ENCODE measurements around the gene FRAS1. TPM values are rescaled to one million over a fixed set of nuclear protein-coding genes. Genes with fewer than 3 reads are reported as not detected.
"Not testable (repeated sequence)": the region's sequence is repeated elsewhere in the genome, so short reads cannot be mapped to it uniquely, and the experiment has no call there.

The FRAS1 gene
- total RNA-seq, 1 donor from 2014 or later, result 24.6 TPM

GRCh38 chr4:78493731-78494130 is 436.6 kb downstream of the FRAS1 start:
- no peak for FAIRE-seq
- no peak for DNase-seq (ENCODE audit: low read depth)
- Mint-ChIP-seq H3K9me3 (ENCODE audit: unreplicated experiment) (no peaks in the 10 kb centered on the region), H3K4me1 (ENCODE audit: low read depth, unreplicated experiment) (no peaks in the 10 kb centered on the region), H3K27me3 (ENCODE audit: low read depth, unreplicated experiment) (no peaks in the 10 kb centered on the region), H3K4me3 (ENCODE audit: unreplicated experiment) (no peak overlapping the region), H3K27ac (ENCODE audit: unreplicated experiment) (no peak overlapping the region), H3K36me3 (ENCODE audit: low read depth, unreplicated experiment) (peaks cover 10% of the 10 kb centered on the region)
- no peak overlapping the region for H3K4me3 ChIP-seq (ENCODE audit: insufficient read depth, low read depth, low read length)
- no peaks in the 10 kb centered on the region for H3K79me2 ChIP-seq (ENCODE audit: insufficient read depth, low read length)
- no peak overlapping the region for H3K9ac ChIP-seq (ENCODE audit: low read length)
- no peaks in the 10 kb centered on the region for H4K20me1 ChIP-seq (ENCODE audit: insufficient read depth, low read length)
- H3K4me2 ChIP-seq (ENCODE audit: low read length), result no peak overlapping the region
- H3K9me3 ChIP-seq (ENCODE audit: insufficient read depth, low read depth, low read length), result no peaks in the 10 kb centered on the region
- H3K27me3 ChIP-seq (ENCODE audit: insufficient read depth, low read length), result no peaks in the 10 kb centered on the region
- no peaks in the 10 kb centered on the region for H3K36me3 ChIP-seq (ENCODE audit: insufficient read depth, low read length)
- H3K4me1 ChIP-seq (ENCODE audit: insufficient read depth, low read length), result no peaks in the 10 kb centered on the region
- H3K27ac ChIP-seq (ENCODE audit: low read depth, low read length), result no peak overlapping the region
- H2AFZ ChIP-seq (ENCODE audit: low read depth, low read length), result no peak overlapping the region
- TF ChIP-seq CTCF (IDR thresholded peaks at IDR 0.05; ENCODE audit: insufficient read depth, low read depth, low read length) (no peak), EZH2 (IDR thresholded peaks at IDR 0.05; ENCODE audit: insufficient read depth, low read length) (no peak)

- H3K36me3 Mint-ChIP-seq (ENCODE audit: low read depth, unreplicated experiment), result peaks cover 5% of the 10 kb centered on the region
- Histone ChIP-seq H3K4me2 (ENCODE audit: low read length) (no peak overlapping the region), H3K79me2 (ENCODE audit: insufficient read depth, low read length) (no peaks in the 10 kb centered on the region), H3K27ac (ENCODE audit: low read depth, low read length) (no peak overlapping the region), H3K9me3 (ENCODE audit: insufficient read depth, low read depth, low read length) (no peaks in the 10 kb centered on the region), H3K4me1 (ENCODE audit: insufficient read depth, low read length) (no peaks in the 10 kb centered on the region), H3K36me3 (ENCODE audit: insufficient read depth, low read length) (no peaks in the 10 kb centered on the region), H3K9ac (ENCODE audit: low read length) (no peak overlapping the region), H2AFZ (ENCODE audit: low read depth, low read length) (no peak overlapping the region), H3K27me3 (ENCODE audit: insufficient read depth, low read length) (no peaks in the 10 kb centered on the region), H4K20me1 (ENCODE audit: insufficient read depth, low read length) (no peaks in the 10 kb centered on the region), H3K4me3 (ENCODE audit: insufficient read depth, low read depth, low read length) (no peak overlapping the region)
- TF ChIP-seq CTCF (IDR thresholded peaks at IDR 0.05; ENCODE audit: insufficient read depth, low read depth, low read length), result no peak
- TF ChIP-seq EZH2 (IDR thresholded peaks at IDR 0.05; ENCODE audit: insufficient read depth, low read length), result no peak
- peaks cover 1% of the 10 kb centered on the region for H3K9me3 Mint-ChIP-seq (ENCODE audit: unreplicated experiment)
- no peak overlapping the region for H3K27ac Mint-ChIP-seq (ENCODE audit: unreplicated experiment)
- DNase-seq (ENCODE audit: low read depth) (no peak), FAIRE-seq (peak; percentile 32)
- H3K4me1 Mint-ChIP-seq (ENCODE audit: low read depth, unreplicated experiment), result no peaks in the 10 kb centered on the region
- no peak overlapping the region for H3K4me3 Mint-ChIP-seq (ENCODE audit: unreplicated experiment)
- no peaks in the 10 kb centered on the region for H3K27me3 Mint-ChIP-seq (ENCODE audit: low read depth, unreplicated experiment)
Measured at GRCh38 chr4:78496021-78496643, 439.0 kb downstream of the FRAS1 start.

GRCh38 chr4:78506260-78506659 is 449.1 kb downstream of the FRAS1 start:
- not testable (repeated sequence) for H3K79me2 ChIP-seq (ENCODE audit: insufficient read depth, low read length); H3K4me3 Mint-ChIP-seq (ENCODE audit: unreplicated experiment); H3K4me1 ChIP-seq (ENCODE audit: insufficient read depth, low read length); H4K20me1 ChIP-seq (ENCODE audit: insufficient read depth, low read length); H3K4me1 Mint-ChIP-seq (ENCODE audit: low read depth, unreplicated experiment); H2AFZ ChIP-seq (ENCODE audit: low read depth, low read length); H3K27ac ChIP-seq (ENCODE audit: low read depth, low read length); H3K36me3 ChIP-seq (ENCODE audit: insufficient read depth, low read length); H3K9me3 Mint-ChIP-seq (ENCODE audit: unreplicated experiment); H3K9ac ChIP-seq (ENCODE audit: low read length); H3K4me2 ChIP-seq (ENCODE audit: low read length); DNase-seq (ENCODE audit: low read depth); H3K27me3 Mint-ChIP-seq (ENCODE audit: low read depth, unreplicated experiment); FAIRE-seq; H3K4me3 ChIP-seq (ENCODE audit: insufficient read depth, low read depth, low read length); H3K9me3 ChIP-seq (ENCODE audit: insufficient read depth, low read depth, low read length); H3K27ac Mint-ChIP-seq (ENCODE audit: unreplicated experiment); H3K27me3 ChIP-seq (ENCODE audit: insufficient read depth, low read length)
- peaks cover 16% of the 10 kb centered on the region for H3K36me3 Mint-ChIP-seq (ENCODE audit: low read depth, unreplicated experiment)
